SK-N-SH treated with all-trans-retinoic acid at 6 μM for 48 hours (cell line): ENCODE measurements around the gene AUTS2.

Experiments
- ATAC-seq: fragments of 200-7000 bp; cut with Tn5 transposase; 3 replicates; pipeline ENCODE4 v1.9.1; 2020; ENCODE audit warnings: mild to moderate bottlenecking, moderate library complexity
- ARNTL ChIP-seq: fragments of 450-650 bp; formaldehyde crosslinking; IDR thresholded peaks from 2 replicates; pipeline ENCODE4 v1.5.0; 2020; ENCODE audit warnings: low read depth, mild to moderate bottlenecking, moderate library complexity, borderline replicate concordance
- BACH2 ChIP-seq: fragments of 250-450 bp; sonication (Bioruptor Pico); IDR thresholded peaks from 2 replicates; pipeline ENCODE4 v1.9.0; 2021; ENCODE audit warnings: mild to moderate bottlenecking, borderline replicate concordance
- CSDC2 ChIP-seq: fragments of 250-450 bp; sonication (Bioruptor Pico); IDR thresholded peaks from 2 replicates; pipeline ENCODE4 v1.5.0; 2020; ENCODE audit warnings: mild to moderate bottlenecking, moderate library complexity
- ESRRG ChIP-seq: fragments of 250-450 bp; sonication (Bioruptor Pico); IDR thresholded peaks from 2 replicates; pipeline ENCODE4 v1.6.1; 2021; ENCODE audit warnings: mild to moderate bottlenecking
- GLIS3 ChIP-seq: fragments of 250-450 bp; sonication (Bioruptor Pico); IDR thresholded peaks from 2 replicates; pipeline ENCODE4 v1.5.0; 2020; ENCODE audit warnings: mild to moderate bottlenecking, moderate library complexity
- ISL1 ChIP-seq: fragments of 250-450 bp; sonication (Bioruptor Pico); IDR thresholded peaks from 2 replicates; pipeline ENCODE4 v2.1.2; 2022; ENCODE audit warnings: mild to moderate bottlenecking, moderate library complexity
- OSR1 ChIP-seq: fragments of 250-450 bp; sonication (Bioruptor Pico); IDR thresholded peaks from 2 replicates; pipeline ENCODE4 v1.8.0; 2022; ENCODE audit warnings: moderate library complexity, mild to moderate bottlenecking, inconsistent platforms
- PPARA ChIP-seq: fragments of 250-450 bp; sonication (Bioruptor Pico); IDR thresholded peaks from 2 replicates; pipeline ENCODE4 v1.5.0; 2020; ENCODE audit warnings: mild to moderate bottlenecking, borderline replicate concordance
- RARB ChIP-seq: fragments of 250-450 bp; sonication (Bioruptor Pico); IDR thresholded peaks from 2 replicates; pipeline ENCODE4 v1.8.0; 2021; ENCODE audit warnings: mild to moderate bottlenecking, moderate library complexity
- SNAI2 ChIP-seq: fragments of 250-450 bp; sonication (Bioruptor Pico); IDR thresholded peaks from 2 replicates; pipeline ENCODE4 v1.5.0; 2020; ENCODE audit warnings: mild to moderate bottlenecking, moderate library complexity
- TCF4 ChIP-seq: fragments of 250-450 bp; sonication (Bioruptor Pico); IDR thresholded peaks from 2 replicates; pipeline ENCODE4 v1.8.0; 2021; ENCODE audit warnings: mild to moderate bottlenecking, moderate library complexity, borderline replicate concordance
- TSHZ2 ChIP-seq: fragments of 250-450 bp; sonication (Bioruptor Pico); IDR thresholded peaks from 2 replicates; pipeline ENCODE4 v1.5.0; 2020; ENCODE audit warnings: mild to moderate bottlenecking, moderate library complexity
- ZC3H10 ChIP-seq: fragments of 250-450 bp; sonication (Bioruptor Pico); IDR thresholded peaks from 2 replicates; pipeline ENCODE4 v1.5.1; 2021; ENCODE audit warnings: mild to moderate bottlenecking, moderate library complexity
- ZFP3 ChIP-seq: fragments of 250-450 bp; sonication (Bioruptor Pico); IDR thresholded peaks from 2 replicates; pipeline ENCODE4 v1.5.0; 2020; ENCODE audit warnings: mild to moderate bottlenecking, moderate library complexity
- ZFP30 ChIP-seq: fragments of 450-650 bp; formaldehyde crosslinking; IDR thresholded peaks from 2 replicates; pipeline ENCODE4 v1.5.0; 2022; ENCODE audit warnings: mild to moderate bottlenecking, moderate library complexity
- ZNF565 ChIP-seq: fragments of 450-650 bp; formaldehyde crosslinking; conservative IDR thresholded peaks from 2 replicates; pipeline ENCODE4 v1.5.0; 2020; ENCODE audit warnings: low read depth, mild to moderate bottlenecking, moderate library complexity
- ZNF70 ChIP-seq: fragments of 450-650 bp; formaldehyde crosslinking; IDR thresholded peaks from 2 replicates; pipeline ENCODE4 v1.5.0; 2020; ENCODE audit warnings: mild to moderate bottlenecking, moderate library complexity
- ZNF8 ChIP-seq: fragments of 450-650 bp; formaldehyde crosslinking; IDR thresholded peaks from 2 replicates; pipeline ENCODE4 v1.5.0; 2020; ENCODE audit warnings: mild to moderate bottlenecking, moderate library complexity
- TF ChIP-seq, protein P1 (sequence below): fragments of 250-450 bp; sonication (Bioruptor Pico); IDR thresholded peaks from 2 replicates; pipeline ENCODE4 v1.5.1; 2020; ENCODE audit warnings: low read depth, mild to moderate bottlenecking, moderate library complexity
- TF ChIP-seq, protein P2 (sequence below): fragments of 250-450 bp; sonication (Bioruptor Pico); IDR thresholded peaks from 2 replicates; pipeline ENCODE4 v1.8.0; 2020; ENCODE audit warnings: mild to moderate bottlenecking, moderate library complexity, borderline replicate concordance
- TF ChIP-seq, protein P3 (sequence below): fragments of 250-450 bp; sonication (Bioruptor Pico); IDR thresholded peaks from 2 replicates; pipeline ENCODE4 v1.8.0; 2021; ENCODE audit warnings: low read depth, mild to moderate bottlenecking, moderate library complexity, borderline replicate concordance

Gene AUTS2

GRCh38 chr7:70470746-70471145 lies 872.5 kb downstream of the AUTS2 start:
- ATAC-seq: no peak
- TF ChIP-seq OSR1 (no peak), ZFP3 (no peak), ESRRG (no peak), ZNF8 (CRISPR knock-in tag) (no peak), ARNTL (CRISPR knock-in tag) (no peak), SNAI2 (CRISPR knock-in tag) (no peak), ZFP30 (no peak)
- TF ChIP-seq, protein P1, sequence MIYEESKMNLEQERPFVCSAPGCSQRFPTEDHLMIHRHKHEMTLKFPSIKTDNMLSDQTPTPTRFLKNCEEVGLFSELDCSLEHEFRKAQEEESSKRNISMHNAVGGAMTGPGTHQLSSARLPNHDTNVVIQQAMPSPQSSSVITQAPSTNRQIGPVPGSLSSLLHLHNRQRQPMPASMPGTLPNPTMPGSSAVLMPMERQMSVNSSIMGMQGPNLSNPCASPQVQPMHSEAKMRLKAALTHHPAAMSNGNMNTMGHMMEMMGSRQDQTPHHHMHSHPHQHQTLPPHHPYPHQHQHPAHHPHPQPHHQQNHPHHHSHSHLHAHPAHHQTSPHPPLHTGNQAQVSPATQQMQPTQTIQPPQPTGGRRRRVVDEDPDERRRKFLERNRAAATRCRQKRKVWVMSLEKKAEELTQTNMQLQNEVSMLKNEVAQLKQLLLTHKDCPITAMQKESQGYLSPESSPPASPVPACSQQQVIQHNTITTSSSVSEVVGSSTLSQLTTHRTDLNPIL (CRISPR knock-in tag): no peak
- TF ChIP-seq, all 23 proteins: peak for 0

- peak; percentile 71 for ATAC-seq
- TF ChIP-seq SNAI2 (CRISPR knock-in tag): peak; percentile 87; the same call in 1 of the 2 replicates
- TF ChIP-seq OSR1: no peak
- TF ChIP-seq ZFP3: no peak
- peak; percentile 92 for TF ChIP-seq TCF4 (CRISPR knock-in tag)
- TF ChIP-seq, protein P1 (CRISPR knock-in tag): no peak
- TF ChIP-seq CSDC2: no peak
- TF ChIP-seq ESRRG: peak; percentile 34; the same call in 1 of the 2 replicates
- no peak for TF ChIP-seq ZFP30
- TF ChIP-seq, protein P2, sequence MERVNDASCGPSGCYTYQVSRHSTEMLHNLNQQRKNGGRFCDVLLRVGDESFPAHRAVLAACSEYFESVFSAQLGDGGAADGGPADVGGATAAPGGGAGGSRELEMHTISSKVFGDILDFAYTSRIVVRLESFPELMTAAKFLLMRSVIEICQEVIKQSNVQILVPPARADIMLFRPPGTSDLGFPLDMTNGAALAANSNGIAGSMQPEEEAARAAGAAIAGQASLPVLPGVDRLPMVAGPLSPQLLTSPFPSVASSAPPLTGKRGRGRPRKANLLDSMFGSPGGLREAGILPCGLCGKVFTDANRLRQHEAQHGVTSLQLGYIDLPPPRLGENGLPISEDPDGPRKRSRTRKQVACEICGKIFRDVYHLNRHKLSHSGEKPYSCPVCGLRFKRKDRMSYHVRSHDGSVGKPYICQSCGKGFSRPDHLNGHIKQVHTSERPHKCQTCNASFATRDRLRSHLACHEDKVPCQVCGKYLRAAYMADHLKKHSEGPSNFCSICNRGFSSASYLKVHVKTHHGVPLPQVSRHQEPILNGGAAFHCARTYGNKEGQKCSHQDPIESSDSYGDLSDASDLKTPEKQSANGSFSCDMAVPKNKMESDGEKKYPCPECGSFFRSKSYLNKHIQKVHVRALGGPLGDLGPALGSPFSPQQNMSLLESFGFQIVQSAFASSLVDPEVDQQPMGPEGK (CRISPR knock-in tag): no peak
- TF ChIP-seq ZNF565: no peak; the same call in 1 of the 2 replicates
- peak; percentile 98 for TF ChIP-seq TSHZ2 (CRISPR knock-in tag)
- peak; percentile 41; the same call in 1 of the 2 replicates for TF ChIP-seq GLIS3
- TF ChIP-seq, protein P3, sequence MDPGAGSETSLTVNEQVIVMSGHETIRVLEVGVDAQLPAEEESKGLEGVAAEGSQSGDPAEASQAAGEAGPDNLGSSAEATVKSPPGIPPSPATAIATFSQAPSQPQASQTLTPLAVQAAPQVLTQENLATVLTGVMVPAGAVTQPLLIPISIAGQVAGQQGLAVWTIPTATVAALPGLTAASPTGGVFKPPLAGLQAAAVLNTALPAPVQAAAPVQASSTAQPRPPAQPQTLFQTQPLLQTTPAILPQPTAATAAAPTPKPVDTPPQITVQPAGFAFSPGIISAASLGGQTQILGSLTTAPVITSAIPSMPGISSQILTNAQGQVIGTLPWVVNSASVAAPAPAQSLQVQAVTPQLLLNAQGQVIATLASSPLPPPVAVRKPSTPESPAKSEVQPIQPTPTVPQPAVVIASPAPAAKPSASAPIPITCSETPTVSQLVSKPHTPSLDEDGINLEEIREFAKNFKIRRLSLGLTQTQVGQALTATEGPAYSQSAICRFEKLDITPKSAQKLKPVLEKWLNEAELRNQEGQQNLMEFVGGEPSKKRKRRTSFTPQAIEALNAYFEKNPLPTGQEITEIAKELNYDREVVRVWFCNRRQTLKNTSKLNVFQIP: peak; percentile 66; the same call in 1 of the 2 replicates
- peak; percentile 69 for TF ChIP-seq ISL1 (CRISPR knock-in tag)
- peak; percentile 39 for TF ChIP-seq ZNF8 (CRISPR knock-in tag)
- no peak for TF ChIP-seq PPARA
- 0 out of 2 replicates have a peak, but pooled peaks have one; percentile 13 for TF ChIP-seq ARNTL (CRISPR knock-in tag)
- TF ChIP-seq ZNF70 (CRISPR knock-in tag): no peak
- TF ChIP-seq ZC3H10: no peak
- no peak for TF ChIP-seq RARB (CRISPR knock-in tag)
- TF ChIP-seq, all 23 proteins: peak for 9
Observed at GRCh38 chr7:70472601-70473237, 874.4 kb downstream of the AUTS2 start.

GRCh38 chr7:70474639-70475234 lies 876.5 kb downstream of the AUTS2 start:
- no peak for ATAC-seq
- TF ChIP-seq TCF4 (CRISPR knock-in tag) (peak; percentile 38; the same call in 1 of the 2 replicates), TSHZ2 (CRISPR knock-in tag) (peak; percentile 22; the same call in 1 of the 2 replicates), ZNF8 (CRISPR knock-in tag) (0 out of 2 replicates have a peak, but pooled peaks have one; percentile 7), BACH2 (CRISPR knock-in tag) (no peak), RARB (CRISPR knock-in tag) (no peak), ZNF70 (CRISPR knock-in tag) (no peak)
- TF ChIP-seq, all 23 proteins: peak for 3
